ENCODE results near the gene AKT3.

Gene AKT3

GRCh38 chr1:243834130-243834529, 15.9 kb downstream of the AKT3 start:
- TF ChIP-seq CEBPB (IDR thresholded peaks at IDR 0.05) = no peak
- no peak for TF ChIP-seq TEAD4 (IDR thresholded peaks at IDR 0.05)
- no peak for TF ChIP-seq CREB1 (IDR thresholded peaks at IDR 0.05; ENCODE audit: low read depth)
- no peak for TF ChIP-seq MAX (IDR thresholded peaks at IDR 0.05)
- no peak for TF ChIP-seq TCF12 (IDR thresholded peaks at IDR 0.05; ENCODE audit: low read depth)
- no peak for TF ChIP-seq REST (IDR thresholded peaks at IDR 0.05; ENCODE audit: low read depth)
- no peak for TF ChIP-seq TAF1 (IDR thresholded peaks at IDR 0.05; ENCODE audit: low read depth)
- TF ChIP-seq, protein P1, sequence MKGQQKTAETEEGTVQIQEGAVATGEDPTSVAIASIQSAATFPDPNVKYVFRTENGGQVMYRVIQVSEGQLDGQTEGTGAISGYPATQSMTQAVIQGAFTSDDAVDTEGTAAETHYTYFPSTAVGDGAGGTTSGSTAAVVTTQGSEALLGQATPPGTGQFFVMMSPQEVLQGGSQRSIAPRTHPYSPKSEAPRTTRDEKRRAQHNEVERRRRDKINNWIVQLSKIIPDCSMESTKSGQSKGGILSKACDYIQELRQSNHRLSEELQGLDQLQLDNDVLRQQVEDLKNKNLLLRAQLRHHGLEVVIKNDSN (IDR thresholded peaks at IDR 0.05) = no peak
- no peak for TF ChIP-seq NFIC (IDR thresholded peaks at IDR 0.05)
- no peak for TF ChIP-seq EGR1 (IDR thresholded peaks at IDR 0.05)
- no peak for TF ChIP-seq EP300 (IDR thresholded peaks at IDR 0.05; ENCODE audit: borderline replicate concordance)
- TF ChIP-seq YY1 (IDR thresholded peaks at IDR 0.05; ENCODE audit: low read depth) = no peak
- no peak for TF ChIP-seq ZBTB7A (IDR thresholded peaks at IDR 0.05; ENCODE audit: low read depth)
- TF ChIP-seq FOXM1 (IDR thresholded peaks at IDR 0.05; ENCODE audit: borderline replicate concordance, low read depth) = no peak
- no peak for TF ChIP-seq RAD21 (IDR thresholded peaks at IDR 0.05; ENCODE audit: low read depth)

DNA sequence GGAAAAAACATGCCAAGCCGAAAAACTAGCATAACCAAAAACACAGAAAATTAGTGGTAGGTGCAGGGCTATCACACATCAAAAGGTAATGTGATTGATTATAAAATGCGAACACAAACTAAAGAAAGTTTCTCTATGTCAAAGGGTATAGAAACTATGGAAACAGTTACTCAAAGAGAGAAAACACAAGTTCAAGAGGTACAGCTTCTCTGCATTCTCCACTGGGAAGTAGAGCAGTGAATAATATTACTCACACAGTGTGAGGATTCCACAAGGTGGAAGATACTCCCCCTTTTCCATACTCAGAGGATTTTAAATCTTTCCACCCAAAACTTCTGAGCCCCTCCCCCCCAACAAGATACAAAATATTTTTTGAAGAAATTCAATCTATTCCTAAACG, 18.6 kb downstream of the AKT3 start:
- TF ChIP-seq MAX (IDR thresholded peaks at IDR 0.05) = no peak

GRCh38 chr1:243827206-243827605, 22.8 kb downstream of the AKT3 start:
- TF ChIP-seq MAX (IDR thresholded peaks at IDR 0.05) (no peak), FOXM1 (IDR thresholded peaks at IDR 0.05; ENCODE audit: borderline replicate concordance, low read depth) (no peak), TAF1 (IDR thresholded peaks at IDR 0.05; ENCODE audit: low read depth) (no peak), YY1 (IDR thresholded peaks at IDR 0.05; ENCODE audit: low read depth) (no peak), TEAD4 (IDR thresholded peaks at IDR 0.05) (no peak), EGR1 (IDR thresholded peaks at IDR 0.05) (no peak), ZBTB7A (IDR thresholded peaks at IDR 0.05; ENCODE audit: low read depth) (no peak), NFIC (IDR thresholded peaks at IDR 0.05) (no peak), CREB1 (IDR thresholded peaks at IDR 0.05; ENCODE audit: low read depth) (no peak), EP300 (IDR thresholded peaks at IDR 0.05; ENCODE audit: borderline replicate concordance) (no peak), CEBPB (IDR thresholded peaks at IDR 0.05) (no peak), RAD21 (IDR thresholded peaks at IDR 0.05; ENCODE audit: low read depth) (no peak)
- TF ChIP-seq, protein P1 (IDR thresholded peaks at IDR 0.05) = no peak

GRCh38 chr1:243821177-243821680, 28.8 kb downstream of the AKT3 start:
- TF ChIP-seq EGR1 (IDR thresholded peaks at IDR 0.05) (no peak), FOXM1 (IDR thresholded peaks at IDR 0.05; ENCODE audit: borderline replicate concordance, low read depth) (no peak), EP300 (IDR thresholded peaks at IDR 0.05; ENCODE audit: borderline replicate concordance) (no peak), CREB1 (IDR thresholded peaks at IDR 0.05; ENCODE audit: low read depth) (no peak), ZBTB7A (IDR thresholded peaks at IDR 0.05; ENCODE audit: low read depth) (no peak), YY1 (IDR thresholded peaks at IDR 0.05; ENCODE audit: low read depth) (no peak), MAX (IDR thresholded peaks at IDR 0.05) (no peak), TEAD4 (IDR thresholded peaks at IDR 0.05) (no peak), TAF1 (IDR thresholded peaks at IDR 0.05; ENCODE audit: low read depth) (no peak), NFIC (IDR thresholded peaks at IDR 0.05) (no peak), TCF12 (IDR thresholded peaks at IDR 0.05; ENCODE audit: low read depth) (no peak), RAD21 (IDR thresholded peaks at IDR 0.05; ENCODE audit: low read depth) (no peak)
- TF ChIP-seq, protein P1 (IDR thresholded peaks at IDR 0.05) = no peak

DNA sequence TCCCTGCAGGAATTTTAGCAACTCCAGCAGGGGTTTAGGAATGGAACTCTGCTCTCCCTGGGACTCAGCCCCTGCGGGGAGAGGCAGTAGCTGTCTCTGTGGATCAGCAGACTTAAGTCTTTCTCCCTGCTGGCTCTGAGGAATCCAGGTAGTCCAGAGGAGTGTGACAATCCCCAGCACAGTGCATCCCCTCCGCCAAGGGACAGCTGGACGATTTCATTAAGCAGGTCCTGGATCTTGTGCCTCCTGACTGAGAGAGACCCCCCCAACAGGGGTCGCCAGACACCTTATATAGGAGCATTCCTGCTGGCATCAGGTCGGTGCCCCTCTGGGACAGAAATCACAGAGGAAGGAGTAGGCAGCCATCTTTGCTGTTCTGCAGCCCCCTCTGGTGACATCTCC, 30.6 kb downstream of the AKT3 start:
- TF ChIP-seq EP300 (IDR thresholded peaks at IDR 0.05; ENCODE audit: borderline replicate concordance) (no peak), CREB1 (IDR thresholded peaks at IDR 0.05; ENCODE audit: low read depth) (no peak), RAD21 (IDR thresholded peaks at IDR 0.05; ENCODE audit: low read depth) (no peak), REST (IDR thresholded peaks at IDR 0.05; ENCODE audit: low read depth) (no peak)
